Lung (tissue), 12 donors: ENCODE measurements around the gene CHST11. TPM values are rescaled to one million over a fixed set of nuclear protein-coding genes. Genes with fewer than 3 reads are reported as not detected.

Experiments used
- ATAC-seq: fragments of 200-7000 bp; cut with Tn5 transposase; one replicate; pipeline ENCODE4 v1.9.1; 2020; ENCODE audit warnings: moderate number of reproducible peaks; ENCODE audit not compliant: insufficient read depth, low FRiP score
- DNase-seq, 3 donors: peaks; one replicate each; pipeline ENCODE4 v3.0.0-alpha.2; 2013 to 2017
- H3K27ac ChIP-seq, 2 donors: one replicate each; pipeline ENCODE4 v1.5.1; 2013; ENCODE audit warnings: mild to moderate bottlenecking in 2 of 2, moderate library complexity in 2 of 2, control low read depth in 1 of 2, inconsistent platforms in 1 of 2, low read depth in 1 of 2, low read length in 1 of 2
- H3K27me3 ChIP-seq, 3 donors: one replicate each; pipeline ENCODE4 v1.5.1; 2013; ENCODE audit warnings: low read length in 2 of 3; ENCODE audit not compliant: control insufficient read depth in 3 of 3, insufficient read depth in 3 of 3
- H3K36me3 ChIP-seq, 4 donors: one replicate each; pipeline ENCODE4 v1.5.1; 2013; ENCODE audit warnings: low read length in 4 of 4, mild to moderate bottlenecking in 1 of 4, moderate library complexity in 1 of 4; ENCODE audit not compliant: control insufficient read depth in 4 of 4, insufficient read depth in 4 of 4
- H3K4me1 ChIP-seq, 5 donors: one replicate each; pipeline ENCODE4 v1.5.1; 2013; ENCODE audit warnings: low read length in 5 of 5, mild to moderate bottlenecking in 2 of 5, moderate library complexity in 1 of 5; ENCODE audit not compliant: control insufficient read depth in 5 of 5, insufficient read depth in 5 of 5
- H3K4me3 ChIP-seq: one replicate; pipeline ENCODE4 v1.5.1; 2013; ENCODE audit warnings: mild to moderate bottlenecking, control low read depth, moderate library complexity
- H3K9ac ChIP-seq, 2 donors: one replicate each; pipeline ENCODE4 v1.5.1; 2013; ENCODE audit warnings: low read length in 2 of 2, control low read depth in 1 of 2; ENCODE audit not compliant: insufficient read depth in 1 of 2
- H3K9me3 ChIP-seq, 4 donors: one replicate each; pipeline ENCODE4 v1.5.1; 2013; ENCODE audit warnings: low read length in 3 of 4, mild to moderate bottlenecking in 1 of 4, moderate library complexity in 1 of 4; ENCODE audit not compliant: control insufficient read depth in 4 of 4, insufficient read depth in 3 of 4
- CTCF ChIP-seq: IDR thresholded peaks from 2 replicates; pipeline ENCODE4 v1.5.1; 2012; ENCODE audit warnings: mild to moderate bottlenecking; ENCODE audit errors: control extremely low read depth, extremely low read depth
- WGBS, 2 donors: extraction: QIAGEN DNeasy Blood & Tissue Kit; methylation state at CpG; one replicate each; pipeline ENCODE4 v1.1.7; 2013; 5-methylcytosine and 5-hydroxymethylcytosine counted together
- polyA plus RNA-seq, 2 donors: library from polyadenylated mRNA; stranded (reverse); fragments of 200-250 nt; gene quantifications; one replicate each; pipeline ENCODE4 v1.2.1, GENCODE V29; 2013
- total RNA-seq, 2 donors: library from RNA; depleted of rRNA in 1 of 2; stranded (reverse); fragments of >200 nt in 1 of 2; gene quantifications; one replicate each; pipeline ENCODE4 v1.2.1, GENCODE V29; 2014 to 2021
- donor health status: control.
- donor health status: control.
- donor health status: Bipolar disorder and iron deficiency.
- donor health status: healthy.
- donor health status: DM: yes; HTN: yes; CAD: no.

Gene CHST11
- total and polyA plus RNA-seq, 4 donors, result 9.0 to 63.2 (median 27.7) TPM

DNA sequence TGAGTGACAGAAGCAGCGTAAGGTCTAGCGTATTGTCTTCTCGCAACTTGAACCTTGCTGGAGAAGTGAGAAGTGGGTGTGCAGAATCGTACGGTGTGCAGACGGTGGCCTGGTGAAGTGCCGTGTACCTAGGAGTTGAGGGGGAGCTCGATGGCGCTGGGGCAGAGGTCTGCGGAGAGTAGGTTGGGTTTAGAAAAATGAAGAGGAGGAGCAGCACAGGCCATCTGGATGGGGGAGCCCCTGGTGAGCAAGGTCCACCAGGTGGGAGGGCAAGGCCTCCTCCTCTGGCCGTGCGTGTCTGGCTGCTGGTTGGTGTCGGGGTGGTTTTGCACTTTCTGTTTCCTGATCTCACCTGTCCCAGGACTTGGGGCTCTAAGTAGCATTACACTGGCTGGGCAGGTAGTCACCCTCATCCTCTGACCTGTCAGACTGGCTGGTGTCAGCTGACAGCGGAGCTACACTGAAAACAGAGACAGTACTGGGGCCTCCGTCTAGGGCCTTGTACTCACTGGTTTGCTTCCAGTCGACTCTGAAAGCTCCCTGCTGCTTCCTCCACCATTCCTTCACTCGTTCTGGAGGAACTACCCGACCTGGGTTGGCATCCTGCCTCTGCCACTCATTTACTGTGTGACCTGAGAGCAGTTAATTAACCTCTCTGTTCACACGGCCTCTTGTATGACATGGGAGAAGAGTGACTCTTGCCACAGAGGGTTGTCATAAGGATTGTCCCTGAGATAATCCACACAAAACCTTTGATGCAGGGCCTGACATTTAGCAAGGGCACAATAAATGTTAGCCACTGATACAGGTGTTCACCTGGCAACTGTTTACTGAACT lies 273.1 kb downstream of the CHST11 start:
- Histone ChIP-seq H3K4me1 (peaks cover 0 to 6% (median 0%) of the 10 kb centered on the region in 5 donors), H3K9ac (no peak overlapping the region), H3K27me3 (no peaks in the 10 kb centered on the region), H3K36me3 (no peaks in the 10 kb centered on the region), H3K9me3 (no peaks in the 10 kb centered on the region), H3K4me3 (no peak overlapping the region), H3K27ac (no peak overlapping the region)
- ATAC-seq (no peak), DNase-seq (no peak)
- TF ChIP-seq CTCF, result no peak
- WGBS, 2 donors, result 86 to 89% methylated on average over 17 to 19 of the region's 19 CpGs

DNA sequence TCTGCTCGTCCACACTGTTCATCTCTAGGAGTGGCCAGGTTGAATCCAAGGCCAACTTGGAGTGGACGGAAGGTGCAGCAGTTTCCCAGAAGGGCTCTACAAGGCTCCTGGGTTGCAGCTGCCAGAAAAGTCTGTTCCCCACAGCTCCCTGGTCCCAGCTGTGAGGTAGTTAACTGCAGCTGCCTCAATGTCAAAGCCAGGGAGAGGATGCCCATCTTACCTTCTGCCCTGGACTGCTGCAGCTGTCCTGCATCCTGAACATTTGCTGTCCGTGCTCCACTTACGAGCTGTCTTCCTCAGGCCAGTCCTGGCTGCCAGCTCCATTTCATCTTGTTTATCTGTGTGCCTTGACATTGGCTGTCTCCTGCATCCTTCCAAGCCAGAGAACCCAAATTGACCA lies 274.0 kb downstream of the CHST11 start:
- Histone ChIP-seq H3K36me3 (no peaks in the 10 kb centered on the region), H3K27me3 (no peaks in the 10 kb centered on the region), H3K9ac (no peak overlapping the region), H3K9me3 (no peaks in the 10 kb centered on the region), H3K27ac (no peak overlapping the region), H3K4me3 (no peak overlapping the region), H3K4me1 (peaks cover 0 to 8% (median 0%) of the 10 kb centered on the region in 5 donors)
- no peak for ATAC-seq
- 81 to 83% methylated on average over 4 of the region's 4 CpGs for whole genome bisulfite sequencing, 2 donors
- DNase-seq, result no peak
- TF ChIP-seq CTCF, result no peak

- DNase-seq, result no peak
These were observed 277.0 kb downstream of the CHST11 start for GRCh38 chr12:104733717-104734175.

More at GRCh38 chr12:104733717-104734175, 277.0 kb downstream of the CHST11 start:
- H3K4me1 ChIP-seq, result peaks cover 0 to 14% (median 13%) of the 10 kb centered on the region in 5 donors
- no peaks in the 10 kb centered on the region for H3K9me3 ChIP-seq
- no peaks in the 10 kb centered on the region for H3K36me3 ChIP-seq
- 69 to 72% methylated on average over 6 of the region's 6 CpGs for WGBS, 2 donors
- ATAC-seq, result no peak
- H3K9ac ChIP-seq, result no peak overlapping the region
- H3K27me3 ChIP-seq, result no peaks in the 10 kb centered on the region
- no peak for TF ChIP-seq CTCF
- H3K4me3 ChIP-seq, result no peak overlapping the region
- H3K27ac ChIP-seq, result no peak overlapping the region
